Trophoblast cell (in vitro differentiated cells and primary cell): ENCODE measurements around the gene PRAMEF14.
"Not testable (repeated sequence)": the region's sequence is repeated elsewhere in the genome, so short reads cannot be mapped to it uniquely, and the experiment has no call there.

ENCODE experiments used
- DNase-seq, 2 donors: peaks; one replicate each; pipeline ENCODE4 v3.0.0-alpha.2; 2016
- H2AFZ ChIP-seq: 2 replicates; pipeline ENCODE4 v1.6.1; 2013; ENCODE audit warnings: low read length, moderate library complexity, mild to moderate bottlenecking; ENCODE audit not compliant: insufficient read depth, poor library complexity
- H2AK5ac ChIP-seq: 2 replicates; pipeline ENCODE4 v1.6.1; 2013; ENCODE audit warnings: mild to moderate bottlenecking, low read length
- H2BK120ac ChIP-seq: 2 replicates; pipeline ENCODE4 v1.6.1; 2013; ENCODE audit warnings: low read length, mild to moderate bottlenecking, moderate library complexity; ENCODE audit not compliant: insufficient read depth, poor library complexity
- H2BK12ac ChIP-seq: 2 replicates; pipeline ENCODE4 v1.6.1; 2013; ENCODE audit warnings: mild to moderate bottlenecking, low read length, moderate library complexity
- H2BK5ac ChIP-seq: 2 replicates; pipeline ENCODE4 v1.6.1; 2013; ENCODE audit warnings: low read length, low read depth, moderate library complexity, mild to moderate bottlenecking; ENCODE audit not compliant: poor library complexity
- H3K14ac ChIP-seq: 2 replicates; pipeline ENCODE4 v1.6.1; 2013; ENCODE audit warnings: mild to moderate bottlenecking, low read length
- H3K18ac ChIP-seq: 2 replicates; pipeline ENCODE4 v1.6.1; 2013; ENCODE audit warnings: mild to moderate bottlenecking, low read length
- H3K23ac ChIP-seq: 2 replicates; pipeline ENCODE4 v1.6.1; 2013; ENCODE audit warnings: low read length
- H3K27ac ChIP-seq: 2 replicates; pipeline ENCODE4 v1.5.1; 2013; ENCODE audit warnings: low read depth, mild to moderate bottlenecking, inconsistent platforms, low read length, moderate library complexity
- H3K27me3 ChIP-seq: 2 replicates; pipeline ENCODE4 v1.6.1; 2013; ENCODE audit warnings: inconsistent platforms, mild to moderate bottlenecking, low read length, moderate library complexity; ENCODE audit not compliant: insufficient read depth
- H3K36me3 ChIP-seq, 2 experiments: 1 replicate in 1 of 2; 2 replicates in 1 of 2; pipeline ENCODE4 v1.6.1; 2013; ENCODE audit warnings: low read length in 2 of 2, mild to moderate bottlenecking in 2 of 2, moderate library complexity in 1 of 2; ENCODE audit not compliant: insufficient read depth in 2 of 2, control insufficient read depth in 1 of 2
- H3K4ac ChIP-seq: 2 replicates; pipeline ENCODE4 v1.6.1; 2013; ENCODE audit warnings: low read depth, mild to moderate bottlenecking, low read length, moderate library complexity
- H3K4me1 ChIP-seq, 2 experiments: 1 replicate in 1 of 2; 2 replicates in 1 of 2; pipeline ENCODE4 v1.6.1; 2013; ENCODE audit warnings: low read length in 2 of 2, mild to moderate bottlenecking in 2 of 2, moderate library complexity in 1 of 2; ENCODE audit not compliant: insufficient read depth in 2 of 2, control insufficient read depth in 1 of 2
- H3K4me2 ChIP-seq: 2 replicates; pipeline ENCODE4 v1.6.1; 2013; ENCODE audit warnings: inconsistent platforms, mild to moderate bottlenecking, low read length, moderate library complexity
- H3K4me3 ChIP-seq: 2 replicates; pipeline ENCODE4 v1.5.1; 2013; ENCODE audit warnings: mild to moderate bottlenecking, low read depth, low read length, inconsistent platforms
- H3K79me1 ChIP-seq: one replicate; pipeline ENCODE4 v1.6.1; 2013; ENCODE audit warnings: low read length
- H3K79me2 ChIP-seq: 2 replicates; pipeline ENCODE4 v1.6.1; 2013; ENCODE audit warnings: low read length, mild to moderate bottlenecking; ENCODE audit not compliant: control insufficient read depth, insufficient read depth, poor library complexity
- H3K9ac ChIP-seq: 2 replicates; pipeline ENCODE4 v1.6.1; 2013; ENCODE audit warnings: mild to moderate bottlenecking, low read length
- H3K9me3 ChIP-seq: 2 replicates; pipeline ENCODE4 v1.6.1; 2013; ENCODE audit warnings: low read depth, mild to moderate bottlenecking, control low read depth, inconsistent platforms, low read length; ENCODE audit not compliant: insufficient read depth
- H4K12ac ChIP-seq: 2 replicates; pipeline ENCODE4 v1.6.1; 2013; ENCODE audit warnings: low read depth, mild to moderate bottlenecking, low read length, moderate library complexity
- H4K8ac ChIP-seq: 2 replicates; pipeline ENCODE4 v1.6.1; 2013; ENCODE audit warnings: low read depth, mild to moderate bottlenecking, low read length, moderate library complexity
- H4K91ac ChIP-seq: one replicate; pipeline ENCODE4 v1.6.1; 2013; ENCODE audit warnings: low read depth, mild to moderate bottlenecking, low read length, moderate library complexity
- WGBS: extraction: QIAGEN DNeasy Blood & Tissue Kit; methylation state at CpG from one replicate; pipeline ENCODE4 v1.1.7; 2013; ENCODE audit warnings: missing lambda C conversion rate; ENCODE audit not compliant: insufficient read length, insufficient coverage; ENCODE audit errors: extremely low coverage; 5-methylcytosine and 5-hydroxymethylcytosine counted together

Gene PRAMEF14

DNA sequence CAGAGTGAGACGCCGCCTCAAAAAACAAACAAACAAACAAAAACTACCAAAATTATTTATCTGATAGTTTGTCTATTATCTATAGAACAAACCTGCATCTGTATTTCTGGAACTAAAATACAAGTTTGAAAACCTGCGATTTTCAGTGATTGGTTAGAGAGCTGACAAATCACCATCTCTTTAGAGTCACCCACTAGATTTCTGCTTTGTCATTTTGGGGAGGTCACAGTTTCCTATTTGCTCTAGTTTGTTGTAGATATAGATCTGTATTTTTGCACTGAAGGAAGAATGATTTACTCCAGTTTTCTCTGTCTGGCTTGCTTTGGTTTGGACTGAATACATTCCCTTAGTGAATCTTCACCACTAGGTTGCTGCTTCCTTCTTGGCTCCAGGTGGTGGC lies 19.6 kb upstream of the PRAMEF14 start:
- not testable (repeated sequence) for H3K23ac ChIP-seq, H3K79me2 ChIP-seq, H4K91ac ChIP-seq, H2AFZ ChIP-seq, H4K8ac ChIP-seq, H3K4ac ChIP-seq, H3K27ac ChIP-seq, H3K36me3 ChIP-seq, H3K27me3 ChIP-seq, H2BK5ac ChIP-seq, H3K4me2 ChIP-seq, H3K9ac ChIP-seq, H4K12ac ChIP-seq, H2BK12ac ChIP-seq, H3K4me3 ChIP-seq, H3K4me1 ChIP-seq, H3K14ac ChIP-seq, H2BK120ac ChIP-seq, H3K18ac ChIP-seq, H2AK5ac ChIP-seq, H3K79me1 ChIP-seq, DNase-seq
- H3K9me3 ChIP-seq: peaks cover 13% of the 10 kb centered on the region
- WGBS: no CpG with 5 or more reads among the region's 3 CpGs

DNA sequence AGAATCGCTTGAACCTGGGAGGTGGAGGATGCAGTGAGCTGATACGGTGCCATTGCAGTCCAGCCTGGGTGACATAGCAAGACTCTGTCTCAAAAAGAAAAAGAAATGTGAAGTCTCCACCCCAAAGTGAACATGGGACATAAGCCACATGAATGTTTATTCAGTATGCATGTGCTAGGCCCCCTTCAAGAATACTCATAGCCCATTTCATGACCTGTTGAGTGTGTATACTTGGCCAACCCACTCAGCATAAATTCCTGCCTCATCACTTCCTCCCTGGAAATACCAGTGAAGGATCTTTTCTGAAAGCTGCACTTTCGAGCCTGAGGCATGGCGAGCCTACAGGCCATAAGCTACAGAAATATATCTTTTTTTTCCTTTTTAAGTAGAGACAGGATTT lies 18.0 kb upstream of the PRAMEF14 start:
- not testable (repeated sequence) for H4K91ac ChIP-seq, H3K27me3 ChIP-seq, H3K23ac ChIP-seq, H2BK120ac ChIP-seq, H2AK5ac ChIP-seq, H2BK5ac ChIP-seq, DNase-seq, H3K4me3 ChIP-seq, H3K14ac ChIP-seq, H3K27ac ChIP-seq, H2AFZ ChIP-seq, H3K9ac ChIP-seq, H3K18ac ChIP-seq, H3K9me3 ChIP-seq, H3K36me3 ChIP-seq, H3K79me2 ChIP-seq, H2BK12ac ChIP-seq, H3K79me1 ChIP-seq, H3K4me1 ChIP-seq, H3K4ac ChIP-seq, H4K8ac ChIP-seq, H3K4me2 ChIP-seq, H4K12ac ChIP-seq
- WGBS: no CpG with 5 or more reads among the region's 4 CpGs

DNA sequence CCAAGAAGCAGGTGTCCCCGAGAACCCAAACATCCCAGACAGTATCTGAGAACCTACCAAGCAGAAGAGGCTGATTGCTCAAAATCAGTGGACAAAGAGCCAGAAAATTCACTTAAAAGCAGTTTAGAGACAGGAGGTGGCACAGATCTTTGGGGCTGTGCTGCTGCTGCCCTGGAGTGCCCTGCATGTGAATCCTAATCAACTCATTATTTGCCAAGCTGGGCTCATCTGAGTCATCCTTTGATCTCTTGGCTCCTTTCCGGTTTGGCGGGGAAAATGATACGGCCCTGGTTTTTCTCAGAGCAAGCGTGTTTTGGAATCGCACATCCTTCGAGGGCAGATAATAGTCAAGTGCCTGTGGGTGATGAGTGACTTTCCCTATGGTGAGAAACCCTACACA lies 15.4 kb upstream of the PRAMEF14 start:
- H3K9me3 ChIP-seq, H3K4me3 ChIP-seq, H2BK5ac ChIP-seq, H2BK12ac ChIP-seq, H3K14ac ChIP-seq, H3K27ac ChIP-seq, H3K36me3 ChIP-seq, H2AFZ ChIP-seq, H4K91ac ChIP-seq, H3K9ac ChIP-seq, H2BK120ac ChIP-seq, H3K4ac ChIP-seq, H3K18ac ChIP-seq, H3K79me2 ChIP-seq, H4K8ac ChIP-seq, H3K27me3 ChIP-seq, H3K79me1 ChIP-seq, H3K4me2 ChIP-seq, DNase-seq, H3K4me1 ChIP-seq, H2AK5ac ChIP-seq, H3K23ac ChIP-seq, H4K12ac ChIP-seq: not testable (repeated sequence)
- WGBS: no CpG with 5 or more reads among the region's 7 CpGs

DNA sequence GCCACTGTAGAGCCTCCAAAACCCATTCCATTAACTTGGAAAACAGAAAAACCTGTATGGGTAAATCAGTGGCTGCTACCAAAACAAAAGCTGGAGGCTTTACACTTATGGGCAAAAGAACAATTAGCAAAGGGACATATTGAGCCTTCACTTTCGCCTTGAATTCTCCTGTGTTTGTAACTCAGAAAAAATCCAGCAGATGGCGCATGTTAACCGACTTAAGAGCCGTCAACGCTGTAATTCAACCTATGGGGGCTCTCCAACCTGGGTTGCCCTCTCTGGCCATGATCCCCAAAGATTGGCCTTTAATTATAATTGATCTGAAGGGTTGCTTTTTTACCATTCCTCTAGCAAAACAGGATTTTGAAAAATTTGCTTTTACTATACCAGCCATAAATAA lies 9.8 kb upstream of the PRAMEF14 start:
- WGBS: no CpG with 5 or more reads among the region's 5 CpGs
- not testable (repeated sequence) for H3K36me3 ChIP-seq, H2BK120ac ChIP-seq, H3K9me3 ChIP-seq, H2AK5ac ChIP-seq, H3K14ac ChIP-seq, H3K27ac ChIP-seq, H2AFZ ChIP-seq, H3K18ac ChIP-seq, H3K23ac ChIP-seq, H2BK12ac ChIP-seq, H4K91ac ChIP-seq, H3K4me3 ChIP-seq, H3K9ac ChIP-seq, H3K79me1 ChIP-seq, H3K4me1 ChIP-seq, H3K4me2 ChIP-seq, H4K12ac ChIP-seq, H4K8ac ChIP-seq, H3K4ac ChIP-seq, H3K27me3 ChIP-seq, H2BK5ac ChIP-seq, H3K79me2 ChIP-seq
- peak; percentile 26 to 80 for DNase-seq
